Measurements from ENCODE around the gene TSPAN15. TPM values are rescaled to one million over a fixed set of nuclear protein-coding genes. Genes with fewer than 3 reads are reported as not detected.
A peak's percentile ranks its signal among the peaks of the same experiment; 100 is the strongest.
"Not testable (repeated sequence)": the region's sequence is repeated elsewhere in the genome, so short reads cannot be mapped to it uniquely, and the experiment has no call there.

Gene TSPAN15
- total RNA-seq, 1 donor from 2014 or later = 9.5 TPM

GRCh38 chr10:69438536-69439349 lies 12.5 kb upstream of the TSPAN15 start:
- no peak for DNase-seq

GRCh38 chr10:69439350-69439739 lies 11.9 kb upstream of the TSPAN15 start:
- ATAC-seq (ENCODE audit: poor library complexity) (no peak), DNase-seq (no peak)
- intact Hi-C loops (cut with DNase I) = no loop called here

More at GRCh38 chr10:69438536-69439349, 12.5 kb upstream of the TSPAN15 start:
- ATAC-seq (ENCODE audit: poor library complexity) = peak; percentile 71
- intact Hi-C loops (cut with DNase I) = no loop called here

GRCh38 chr10:69439813-69440506 lies 11.3 kb upstream of the TSPAN15 start:
- intact Hi-C loops (cut with DNase I) = no loop called here
- ATAC-seq (ENCODE audit: poor library complexity) (no peak), DNase-seq (no peak)

GRCh38 chr10:69443354-69443753 lies 7.9 kb upstream of the TSPAN15 start:
- DNase-seq (no peak), ATAC-seq (ENCODE audit: poor library complexity) (no peak)
- intact Hi-C loops (cut with DNase I) = no loop called here

- no peak for DNase-seq
- no peak for ATAC-seq (ENCODE audit: poor library complexity)
- intact Hi-C loops (cut with DNase I) = no loop called here
Measured at GRCh38 chr10:69445041-69445440, 6.2 kb upstream of the TSPAN15 start.

- ATAC-seq (ENCODE audit: poor library complexity) (no peak), DNase-seq (no peak)
- intact Hi-C loops (cut with DNase I) = no loop called here
Measured at GRCh38 chr10:69446229-69446628, 5.0 kb upstream of the TSPAN15 start.

GRCh38 chr10:69446650-69447151 lies 4.6 kb upstream of the TSPAN15 start:
- no peak for ATAC-seq (ENCODE audit: poor library complexity)
- intact Hi-C loops (cut with DNase I) = no loop called here
- DNase-seq = no peak

GRCh38 chr10:69449841-69450240 lies 1.4 kb upstream of the TSPAN15 start:
- intact Hi-C loops (cut with DNase I) = no loop called here
- DNase-seq = no peak
- peak; percentile 64 for ATAC-seq (ENCODE audit: poor library complexity)

GRCh38 chr10:69450395-69450794 lies 870 bp upstream of the TSPAN15 start:
- DNase-seq; ATAC-seq (ENCODE audit: poor library complexity); intact Hi-C loops (cut with DNase I): not testable (repeated sequence)

- peak; percentile 36 for ATAC-seq (ENCODE audit: poor library complexity)
- DNase-seq = no peak
- intact Hi-C loops (cut with DNase I) = no loop called here
Measured at GRCh38 chr10:69451784-69452251, 553 bp downstream of the TSPAN15 start.

GRCh38 chr10:69452676-69453415 lies 1.6 kb downstream of the TSPAN15 start:
- DNase-seq (no peak), ATAC-seq (ENCODE audit: poor library complexity) (no peak)
- intact Hi-C loops (cut with DNase I) = no loop called here

GRCh38 chr10:69453795-69454194 lies 2.5 kb downstream of the TSPAN15 start:
- DNase-seq (no peak), ATAC-seq (ENCODE audit: poor library complexity) (no peak)
- intact Hi-C loops (cut with DNase I) = no loop called here

- intact Hi-C loops (cut with DNase I) = no loop called here
- ATAC-seq (ENCODE audit: poor library complexity) = no peak
- DNase-seq = no peak
Measured at GRCh38 chr10:69455006-69455763, 3.9 kb downstream of the TSPAN15 start.

GRCh38 chr10:69456880-69457693 lies 5.8 kb downstream of the TSPAN15 start:
- no peak for DNase-seq
- intact Hi-C loops (cut with DNase I) = no loop called here

GRCh38 chr10:69457771-69458237 lies 6.5 kb downstream of the TSPAN15 start:
- intact Hi-C loops (cut with DNase I) = no loop called here
- no peak for DNase-seq
- no peak for ATAC-seq (ENCODE audit: poor library complexity)

More at GRCh38 chr10:69456880-69457693, 5.8 kb downstream of the TSPAN15 start:
- no peak for ATAC-seq (ENCODE audit: poor library complexity)

- intact Hi-C loops (cut with DNase I) = no loop called here
- DNase-seq (no peak), ATAC-seq (ENCODE audit: poor library complexity) (no peak)
Measured at GRCh38 chr10:69458430-69459100, 7.3 kb downstream of the TSPAN15 start.
